K562 (cell line): ENCODE measurements around the gene CCSER2. TPM values are rescaled to one million over a fixed set of nuclear protein-coding genes. Genes with fewer than 3 reads are reported as not detected.

Experiments used
- ATAC-seq: fragments of 200-7000 bp; cut with Tn5 transposase; 3 replicates; pipeline ENCODE4 v1.9.1; 2020; ENCODE audit warnings: moderate library complexity
- BruUV-seq: library from RNA; stranded (reverse); fragments of 400-500 nt; replicated peaks from 2 replicates; lab custom pipeline; 2021; lab: Mats Ljungman, UMichigan
- CTCF ChIA-PET: fragments of 300-600 bp; formaldehyde crosslinking; extraction: SDS; loops from one replicate; lab custom pipeline; 2021; ENCODE audit warnings: low intra/inter-chr PET ratio; lab: Yijun Ruan, JAX
- POLR2A ChIA-PET: fragments of 300-600, 350-650 bp; sonication (Branson Sonifier 250); formaldehyde crosslinking; extraction: SDS; loops from one replicate; lab custom pipeline; 2021; ENCODE audit warnings: antibody characterized with exemption, inconsistent platforms; lab: Yijun Ruan, JAX
- DNase-seq, 4 experiments: peaks; one replicate each; pipeline versions ENCODE4 v3.0.0 to v3.0.0-alpha.2; 2011 to 2018; ENCODE audit warnings: low spot score in 3 of 4, mixed read lengths in 3 of 4; ENCODE audit errors: extremely low read depth in 1 of 4
- FAIRE-seq: peaks from 2 replicates; lab custom pipeline; 2011; peaks lifted over from hg19 to GRCh38; lab: Jason Lieb, UNC
- H2AFZ ChIP-seq: 2 replicates; pipeline ENCODE4 v1.6.0; 2011; ENCODE audit warnings: low read depth, low read length, control low read depth, inconsistent platforms
- H3K27ac ChIP-seq: fragments of 200-600 bp; 3 replicates; pipeline ENCODE4 v1.8.0; 2011; ENCODE audit warnings: low read depth, mild to moderate bottlenecking, control low read depth, inconsistent platforms, low read length, moderate library complexity, mixed read lengths; ENCODE audit errors: extremely low read depth
- H3K27me3 ChIP-seq, 2 experiments: fragments of 300-600 bp in 1 of 2; 2 replicates in 1 of 2; 3 replicates in 1 of 2; pipeline versions ENCODE4 v1.6.0 to v1.8.0; 2011; ENCODE audit warnings: inconsistent platforms in 2 of 2, low read length in 2 of 2, mild to moderate bottlenecking in 1 of 2, mixed read lengths in 1 of 2, moderate library complexity in 1 of 2; ENCODE audit not compliant: control insufficient read depth in 2 of 2, insufficient read depth in 2 of 2
- H3K36me3 ChIP-seq: fragments of 300-600 bp; 3 replicates; pipeline ENCODE4 v1.8.0; 2011; ENCODE audit warnings: mild to moderate bottlenecking, low read length, inconsistent platforms; ENCODE audit not compliant: control insufficient read depth, insufficient read depth
- H3K4me1 ChIP-seq, 2 experiments: fragments of 200-600 bp in 1 of 2; replicated peaks in 1 of 2; 2 replicates in 1 of 2; 3 replicates in 1 of 2; pipeline versions ENCODE4 v1.5.1 to v1.8.0; 2011; ENCODE audit warnings: inconsistent platforms in 2 of 2, low read length in 2 of 2, mild to moderate bottlenecking in 1 of 2, mixed read lengths in 1 of 2, moderate library complexity in 1 of 2; ENCODE audit not compliant: control insufficient read depth in 2 of 2, insufficient read depth in 2 of 2
- H3K4me2 ChIP-seq: 2 replicates; pipeline ENCODE4 v1.6.1; 2011; ENCODE audit warnings: low read length, control low read depth, inconsistent platforms, mixed read lengths; ENCODE audit not compliant: insufficient read depth
- H3K4me3 ChIP-seq: fragments of 200-600 bp; sonication (generic), shearing (Covaris generic); 2 replicates; pipeline ENCODE4 v1.5.1; 2016; ENCODE audit warnings: control low read depth, inconsistent platforms
- H3K79me2 ChIP-seq: fragments of 200-600 bp; 3 replicates; pipeline ENCODE4 v1.8.0; 2011; ENCODE audit warnings: low read length, inconsistent platforms; ENCODE audit not compliant: control insufficient read depth, insufficient read depth
- H3K9ac ChIP-seq, 2 experiments: 2 replicates each; pipeline versions ENCODE4 v1.6.0 to v1.6.1; 2011; ENCODE audit warnings: low read depth in 2 of 2, low read length in 2 of 2, control low read depth in 1 of 2, inconsistent platforms in 1 of 2, mild to moderate bottlenecking in 1 of 2, mixed read lengths in 1 of 2; ENCODE audit not compliant: insufficient read depth in 1 of 2
- H3K9me1 ChIP-seq: one replicate; pipeline ENCODE4 v1.6.0; 2011; ENCODE audit warnings: inconsistent platforms, mild to moderate bottlenecking, low read length, moderate library complexity; ENCODE audit not compliant: control insufficient read depth, insufficient read depth
- H3K9me3 ChIP-seq: replicated peaks from 2 replicates; pipeline ENCODE4 v1.5.1; 2011; ENCODE audit warnings: low read depth, low read length, inconsistent platforms; ENCODE audit not compliant: control insufficient read depth, insufficient read depth
- H4K20me1 ChIP-seq: replicated peaks from 2 replicates; pipeline ENCODE4 v1.6.1; 2011; ENCODE audit warnings: low read length, inconsistent platforms, mixed read lengths; ENCODE audit not compliant: control insufficient read depth, insufficient read depth
- BRF1 ChIP-seq: IDR thresholded peaks from 3 replicates; pipeline ENCODE4 v1.6.1; 2011; ENCODE audit warnings: borderline replicate concordance, mild to moderate bottlenecking; ENCODE audit not compliant: insufficient read length; ENCODE audit errors: extremely low read depth
- GTF2F1 ChIP-seq: IDR thresholded peaks from 2 replicates; pipeline ENCODE4 v1.6.1; 2011; ENCODE audit warnings: low read depth, low read length, improper control_type of control experiment
- KDM2B ChIP-seq: fragments of 250-450 bp; sonication (Bioruptor Pico); IDR thresholded peaks from 2 replicates; pipeline ENCODE4 v1.8.0; 2021; ENCODE audit warnings: mild to moderate bottlenecking, moderate library complexity
- NFIC ChIP-seq: fragments of 450-650 bp; IDR thresholded peaks from 2 replicates; pipeline ENCODE4 v1.6.1; 2017; ENCODE audit warnings: mild to moderate bottlenecking, inconsistent platforms
- TAF1 ChIP-seq: IDR thresholded peaks from 2 replicates; pipeline ENCODE4 v1.6.1; 2011; ENCODE audit warnings: mild to moderate bottlenecking, low read length, moderate library complexity; ENCODE audit not compliant: insufficient read depth, control insufficient read depth, severe bottlenecking; ENCODE audit errors: extremely low read depth
- TEAD4 ChIP-seq, 2 experiments: sonication (generic) in 1 of 2; formaldehyde crosslinking in 1 of 2; IDR thresholded peaks; 2 replicates each; pipeline versions ENCODE4 v1.6.1 to v1.8.0; 2012 to 2022; ENCODE audit warnings: borderline replicate concordance in 1 of 2, inconsistent platforms in 1 of 2, low read length in 1 of 2, mild to moderate bottlenecking in 1 of 2, missing genetic modification reagents in 1 of 2
- ZNF263 ChIP-seq: sonication (generic); formaldehyde crosslinking; IDR thresholded peaks from 2 replicates; pipeline ENCODE4 v1.8.0; 2022; ENCODE audit warnings: mild to moderate bottlenecking, missing genetic modification reagents, borderline replicate concordance
- WGBS: fragments of 100-300 bp; shearing (Covaris generic); methylation state at CpG from one replicate; pipeline ENCODE4 v1.1.6; 2016; ENCODE audit warnings: low coverage, mixed read lengths; ENCODE audit not compliant: insufficient coverage; ENCODE audit errors: missing lambda C conversion rate; 5-methylcytosine and 5-hydroxymethylcytosine counted together
- in situ Hi-C: fragments of 300-500 bp; cut with MboI; formaldehyde crosslinking; loops from 4 replicates; pipeline ENCODE4 v1.15.0; 2018; ENCODE audit warnings: inconsistent platforms, mixed read lengths
- intact Hi-C: fragments of 100-400 bp; cut with micrococcal nuclease; formaldehyde crosslinking; loops from 2 replicates; pipeline ENCODE4 v1.14.2; 2022
- polyA plus RNA-seq, 8 experiments: library from polyadenylated mRNA; depleted of rRNA in 4 of 8; stranded (reverse) in 5 of 8; unstranded in 3 of 8; fragments of >200 nt; fragmentation: Nextera tagmentation in 2 of 8; fragmentation: Illumina TruSeq in 1 of 8; extraction: Ambion mirVana in 2 of 8; extraction: Trizol in 1 of 8; gene quantifications; 2 replicates each; pipeline versions ENCODE4 v1.2.1 to v1.2.3, GENCODE V29; 2011 to 2014; ENCODE audit warnings: inconsistent platforms in 1 of 8, missing spikeins in 1 of 8
- total RNA-seq, 7 experiments: library from RNA; depleted of rRNA in 6 of 7; stranded (reverse); fragments of >200 nt in 6 of 7; fragmentation: Illumina TruSeq in 2 of 7; extraction: Trizol in 2 of 7; gene quantifications; 2 replicates each; pipeline versions ENCODE4 v1.2.1 to v1.2.3, GENCODE V29; 2011 to 2021; ENCODE audit warnings: low replicate concordance in 1 of 7
- TF ChIP-seq, protein P1 (sequence below): sonication (generic); formaldehyde crosslinking; IDR thresholded peaks from 2 replicates; pipeline ENCODE4 v1.8.0; 2023; ENCODE audit warnings: mild to moderate bottlenecking, missing genetic modification reagents
- TF ChIP-seq, protein P2 (sequence below): fragments of 250-450 bp; sonication (Bioruptor Pico); IDR thresholded peaks from 2 replicates; pipeline ENCODE4 v1.8.0; 2022; ENCODE audit warnings: inconsistent platforms

The CCSER2 gene
- total and polyA plus RNA-seq, 9 of the 15 experiments (the other 6 are each of a cell fraction or from before 2014, with no cell fraction given) = 2.7 to 15.1 (median 9.7) TPM

GRCh38 chr10:84523526-84523925 lies 195.1 kb downstream of the CCSER2 start:
- no peak overlapping the region for H3K27ac ChIP-seq
- no peak for ATAC-seq
- H4K20me1 ChIP-seq = no peaks in the 10 kb centered on the region
- H3K9ac ChIP-seq = no peak overlapping the region
- H3K27me3 ChIP-seq = no peaks in the 10 kb centered on the region
- H3K9me1 ChIP-seq = no peaks in the 10 kb centered on the region
- in situ Hi-C loops = no loop called here
- H3K36me3 ChIP-seq = no peaks in the 10 kb centered on the region
- TF ChIP-seq ZNF263 (no peak), NFIC (peak; percentile 34; the same call in 1 of the 2 replicates), BRF1 (no peak), KDM2B (no peak), TEAD4 (IDR thresholded peaks at IDR 0.05; ENCODE audit: low read length) (no peak), TEAD4 (CRISPR knock-in tag; IDR thresholded peaks at IDR 0.05; ENCODE audit: borderline replicate concordance) (no peak), GTF2F1 (no peak), TAF1 (no peak)
- TF ChIP-seq, protein P1, sequence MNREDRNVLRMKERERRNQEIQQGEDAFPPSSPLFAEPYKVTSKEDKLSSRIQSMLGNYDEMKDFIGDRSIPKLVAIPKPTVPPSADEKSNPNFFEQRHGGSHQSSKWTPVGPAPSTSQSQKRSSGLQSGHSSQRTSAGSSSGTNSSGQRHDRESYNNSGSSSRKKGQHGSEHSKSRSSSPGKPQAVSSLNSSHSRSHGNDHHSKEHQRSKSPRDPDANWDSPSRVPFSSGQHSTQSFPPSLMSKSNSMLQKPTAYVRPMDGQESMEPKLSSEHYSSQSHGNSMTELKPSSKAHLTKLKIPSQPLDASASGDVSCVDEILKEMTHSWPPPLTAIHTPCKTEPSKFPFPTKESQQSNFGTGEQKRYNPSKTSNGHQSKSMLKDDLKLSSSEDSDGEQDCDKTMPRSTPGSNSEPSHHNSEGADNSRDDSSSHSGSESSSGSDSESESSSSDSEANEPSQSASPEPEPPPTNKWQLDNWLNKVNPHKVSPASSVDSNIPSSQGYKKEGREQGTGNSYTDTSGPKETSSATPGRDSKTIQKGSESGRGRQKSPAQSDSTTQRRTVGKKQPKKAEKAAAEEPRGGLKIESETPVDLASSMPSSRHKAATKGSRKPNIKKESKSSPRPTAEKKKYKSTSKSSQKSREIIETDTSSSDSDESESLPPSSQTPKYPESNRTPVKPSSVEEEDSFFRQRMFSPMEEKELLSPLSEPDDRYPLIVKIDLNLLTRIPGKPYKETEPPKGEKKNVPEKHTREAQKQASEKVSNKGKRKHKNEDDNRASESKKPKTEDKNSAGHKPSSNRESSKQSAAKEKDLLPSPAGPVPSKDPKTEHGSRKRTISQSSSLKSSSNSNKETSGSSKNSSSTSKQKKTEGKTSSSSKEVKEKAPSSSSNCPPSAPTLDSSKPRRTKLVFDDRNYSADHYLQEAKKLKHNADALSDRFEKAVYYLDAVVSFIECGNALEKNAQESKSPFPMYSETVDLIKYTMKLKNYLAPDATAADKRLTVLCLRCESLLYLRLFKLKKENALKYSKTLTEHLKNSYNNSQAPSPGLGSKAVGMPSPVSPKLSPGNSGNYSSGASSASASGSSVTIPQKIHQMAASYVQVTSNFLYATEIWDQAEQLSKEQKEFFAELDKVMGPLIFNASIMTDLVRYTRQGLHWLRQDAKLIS (CRISPR knock-in tag) = no peak
- TF ChIP-seq, protein P2, sequence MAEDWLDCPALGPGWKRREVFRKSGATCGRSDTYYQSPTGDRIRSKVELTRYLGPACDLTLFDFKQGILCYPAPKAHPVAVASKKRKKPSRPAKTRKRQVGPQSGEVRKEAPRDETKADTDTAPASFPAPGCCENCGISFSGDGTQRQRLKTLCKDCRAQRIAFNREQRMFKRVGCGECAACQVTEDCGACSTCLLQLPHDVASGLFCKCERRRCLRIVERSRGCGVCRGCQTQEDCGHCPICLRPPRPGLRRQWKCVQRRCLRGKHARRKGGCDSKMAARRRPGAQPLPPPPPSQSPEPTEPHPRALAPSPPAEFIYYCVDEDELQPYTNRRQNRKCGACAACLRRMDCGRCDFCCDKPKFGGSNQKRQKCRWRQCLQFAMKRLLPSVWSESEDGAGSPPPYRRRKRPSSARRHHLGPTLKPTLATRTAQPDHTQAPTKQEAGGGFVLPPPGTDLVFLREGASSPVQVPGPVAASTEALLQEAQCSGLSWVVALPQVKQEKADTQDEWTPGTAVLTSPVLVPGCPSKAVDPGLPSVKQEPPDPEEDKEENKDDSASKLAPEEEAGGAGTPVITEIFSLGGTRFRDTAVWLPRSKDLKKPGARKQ (CRISPR knock-in tag) = no peak
- peaks cover 4% of the 10 kb centered on the region; the same call in 1 of the 2 replicates for H3K9me3 ChIP-seq
- H3K4me2 ChIP-seq = no peak overlapping the region; the same call in 1 of the 2 replicates
- H3K79me2 ChIP-seq = no peaks in the 10 kb centered on the region
- H2AFZ ChIP-seq = no peak overlapping the region
- 13% methylated on average over 5 of the region's 5 CpGs for WGBS
- peaks cover 0 to 11% of the 10 kb centered on the region in 2 experiments; a peak in 3 of 5 replicates for H3K4me1 ChIP-seq
- no peak for FAIRE-seq
- no TSS peak for BruUV-seq
- H3K4me3 ChIP-seq = no peak overlapping the region
- intact Hi-C loops = no loop called here
- peak in 1 of 4 experiments; percentile 44 for DNase-seq
- CTCF ChIA-PET = no interaction called here
- POLR2A ChIA-PET = interaction anchor here (0.6 to 0.8 kb wide), 2 partner anchors 8 to 21 kb away, joined by 3 read pairs; no protein-coding TSS in a partner anchor
